Peyer's patch (tissue), 4 donors: ENCODE results near the gene COL9A3.
A peak's percentile ranks its signal among the peaks of the same experiment; 100 is the strongest.

ENCODE experiments used
- POLR2A ChIP-seq, 2 donors: fragments of 450-650 bp; IDR thresholded peaks; one replicate each; pipeline ENCODE4 v1.5.1; 2017; ENCODE audit warnings: antibody characterized with exemption in 2 of 2, mild to moderate bottlenecking in 2 of 2, moderate library complexity in 2 of 2
- TF ChIP-seq, protein P1 (sequence below), 6 experiments: fragments of 450-650 bp in 4 of 6; fragments of 200-600 bp in 2 of 6; sonication (generic) in 1 of 6; IDR thresholded peaks; one replicate each; pipeline ENCODE4 v1.5.1; 2017 to 2019; ENCODE audit warnings: antibody characterized with exemption in 6 of 6, mild to moderate bottlenecking in 3 of 6, moderate library complexity in 1 of 6

DNA sequence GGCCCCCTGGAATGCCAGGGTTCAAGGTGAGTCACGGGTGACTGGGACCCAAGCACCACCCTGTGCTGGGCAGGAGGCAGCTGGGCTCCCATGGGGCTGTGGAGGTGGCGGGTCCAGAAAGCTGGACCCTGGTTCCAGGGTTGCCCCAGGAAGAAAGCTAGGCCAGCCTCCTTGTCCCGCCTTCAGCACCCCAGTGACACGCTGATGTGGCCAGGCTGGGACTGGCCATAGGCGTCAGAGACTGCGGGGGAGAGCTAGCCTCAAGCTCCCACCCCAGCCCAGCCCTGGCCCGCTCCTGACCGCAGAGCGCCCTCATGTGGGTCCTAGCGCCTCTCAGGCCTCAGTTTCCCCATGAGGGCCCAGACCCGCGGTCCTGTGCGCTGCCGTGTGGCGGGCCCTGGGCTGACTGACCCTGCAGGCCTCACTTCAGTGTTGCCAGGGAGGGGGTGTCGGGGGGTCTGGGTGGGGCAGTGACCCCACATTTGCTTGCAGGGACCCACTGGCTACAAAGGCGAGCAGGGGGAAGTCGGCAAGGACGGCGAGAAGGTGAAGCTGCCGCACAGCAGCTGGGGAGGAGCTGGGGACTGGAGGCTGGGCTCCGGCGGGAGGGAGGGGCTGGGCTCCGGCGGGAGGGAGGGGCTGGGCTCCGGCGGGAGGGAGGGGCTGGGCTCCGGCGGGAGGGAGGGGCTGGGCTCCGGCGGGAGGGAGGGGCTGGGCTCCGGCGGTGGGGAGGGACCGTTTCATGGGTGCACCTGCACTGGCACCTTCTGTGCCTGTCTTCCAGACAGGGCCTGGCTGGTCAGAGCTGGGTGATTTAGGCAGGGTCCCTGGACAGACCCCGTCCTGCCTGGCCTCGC is 7.9 kb downstream of the COL9A3 start:
- TF ChIP-seq, protein P1, sequence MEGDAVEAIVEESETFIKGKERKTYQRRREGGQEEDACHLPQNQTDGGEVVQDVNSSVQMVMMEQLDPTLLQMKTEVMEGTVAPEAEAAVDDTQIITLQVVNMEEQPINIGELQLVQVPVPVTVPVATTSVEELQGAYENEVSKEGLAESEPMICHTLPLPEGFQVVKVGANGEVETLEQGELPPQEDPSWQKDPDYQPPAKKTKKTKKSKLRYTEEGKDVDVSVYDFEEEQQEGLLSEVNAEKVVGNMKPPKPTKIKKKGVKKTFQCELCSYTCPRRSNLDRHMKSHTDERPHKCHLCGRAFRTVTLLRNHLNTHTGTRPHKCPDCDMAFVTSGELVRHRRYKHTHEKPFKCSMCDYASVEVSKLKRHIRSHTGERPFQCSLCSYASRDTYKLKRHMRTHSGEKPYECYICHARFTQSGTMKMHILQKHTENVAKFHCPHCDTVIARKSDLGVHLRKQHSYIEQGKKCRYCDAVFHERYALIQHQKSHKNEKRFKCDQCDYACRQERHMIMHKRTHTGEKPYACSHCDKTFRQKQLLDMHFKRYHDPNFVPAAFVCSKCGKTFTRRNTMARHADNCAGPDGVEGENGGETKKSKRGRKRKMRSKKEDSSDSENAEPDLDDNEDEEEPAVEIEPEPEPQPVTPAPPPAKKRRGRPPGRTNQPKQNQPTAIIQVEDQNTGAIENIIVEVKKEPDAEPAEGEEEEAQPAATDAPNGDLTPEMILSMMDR (IDR thresholded peaks at IDR 0.05), result no peak
- TF ChIP-seq POLR2A (IDR thresholded peaks at IDR 0.05), result peak in 1 of 2 donors; percentile 53
